Endothelial cell of umbilical vein (primary cell): Measurements from ENCODE around the gene WAC. TPM values are rescaled to one million over a fixed set of nuclear protein-coding genes. Genes with fewer than 3 reads are reported as not detected.
"Not testable (repeated sequence)": the region's sequence is repeated elsewhere in the genome, so short reads cannot be mapped to it uniquely, and the experiment has no call there.

Experiments
- BruUV-seq: library from RNA; stranded (reverse); fragments of 400-500 nt; replicated peaks from 2 replicates; lab custom pipeline; 2021; lab: Mats Ljungman, UMichigan
- CTCF ChIA-PET: fragments of 300-600, 350-600 bp; sonication (Branson Sonifier 250); formaldehyde crosslinking; loops from one replicate; lab custom pipeline; 2021; ENCODE audit warnings: antibody characterized with exemption, inconsistent platforms; lab: Charles Lee
- POLR2A ChIA-PET: fragments of 300-600, 350-600 bp; sonication (Branson Sonifier 250); formaldehyde crosslinking; loops from one replicate; lab custom pipeline; 2021; ENCODE audit warnings: antibody characterized with exemption, inconsistent platforms; lab: Charles Lee
- DNase-seq: peaks from one replicate; pipeline ENCODE4 v3.0.0-alpha.2; 2011; ENCODE audit warnings: low read depth, low spot score
- FAIRE-seq: peaks from 2 replicates; lab custom pipeline; 2011; peaks lifted over from hg19 to GRCh38; lab: Jason Lieb, UNC
- H2AFZ ChIP-seq: 2 replicates; pipeline ENCODE4 v1.6.0; 2012; ENCODE audit warnings: low read depth, low read length, control low read depth, inconsistent platforms
- H3K27ac ChIP-seq: 2 replicates; pipeline ENCODE4 v1.5.1; 2011; ENCODE audit warnings: low read depth, mild to moderate bottlenecking, control low read depth, low read length, moderate library complexity; ENCODE audit not compliant: insufficient read depth
- H3K27me3 ChIP-seq, 2 experiments: 2 replicates each; pipeline versions ENCODE4 v1.6.0 to v1.6.1; 2011; ENCODE audit warnings: low read length in 2 of 2, mixed read lengths in 1 of 2; ENCODE audit not compliant: control insufficient read depth in 2 of 2, insufficient read depth in 2 of 2
- H3K36me3 ChIP-seq, 2 experiments: 2 replicates in 1 of 2; 3 replicates in 1 of 2; pipeline ENCODE4 v1.5.1; 2011; ENCODE audit warnings: low read length in 2 of 2, mild to moderate bottlenecking in 1 of 2, moderate library complexity in 1 of 2; ENCODE audit not compliant: control insufficient read depth in 2 of 2, insufficient read depth in 2 of 2; ENCODE audit errors: extremely low read depth in 1 of 2
- H3K4me1 ChIP-seq: 3 replicates; pipeline ENCODE4 v1.5.1; 2011; ENCODE audit warnings: mild to moderate bottlenecking, low read length; ENCODE audit not compliant: control insufficient read depth, insufficient read depth; ENCODE audit errors: extremely low read depth
- H3K4me2 ChIP-seq: 2 replicates; pipeline ENCODE4 v1.6.1; 2011; ENCODE audit warnings: low read length, control low read depth, mixed read lengths; ENCODE audit not compliant: insufficient read depth
- H3K4me3 ChIP-seq, 3 experiments: fragments of 200-600 bp in 1 of 3; sonication (generic), shearing (Covaris generic) in 1 of 3; replicated peaks in 1 of 3; 2 replicates each; pipeline ENCODE4 v1.5.1; 2011 to 2016; ENCODE audit warnings: control low read depth in 3 of 3, low read length in 3 of 3, mild to moderate bottlenecking in 2 of 3, inconsistent platforms in 1 of 3, low read depth in 1 of 3, moderate library complexity in 1 of 3; ENCODE audit not compliant: insufficient read depth in 1 of 3
- H3K79me2 ChIP-seq: 2 replicates; pipeline ENCODE4 v1.6.0; 2012; ENCODE audit warnings: low read length, inconsistent platforms; ENCODE audit not compliant: control insufficient read depth, insufficient read depth
- H3K9ac ChIP-seq: replicated peaks from 2 replicates; pipeline ENCODE3; 2011; ENCODE audit warnings: low read length, control low read depth; ENCODE audit not compliant: insufficient read depth; ENCODE audit errors: extremely low read depth
- H3K9me1 ChIP-seq: replicated peaks from 3 replicates; pipeline ENCODE4 v1.6.0; 2011; ENCODE audit warnings: mild to moderate bottlenecking, low read length; ENCODE audit not compliant: control insufficient read depth, insufficient read depth; ENCODE audit errors: extremely low read depth
- H3K9me3 ChIP-seq: replicated peaks from 2 replicates; pipeline ENCODE4 v1.5.1; 2012; ENCODE audit warnings: low read length, inconsistent platforms; ENCODE audit not compliant: control insufficient read depth, insufficient read depth
- H4K20me1 ChIP-seq: replicated peaks from 2 replicates; pipeline ENCODE3; 2011; ENCODE audit warnings: mild to moderate bottlenecking, low read length; ENCODE audit not compliant: control insufficient read depth, insufficient read depth; ENCODE audit errors: extremely low read depth
- CTCF ChIP-seq, 2 donors: IDR thresholded peaks; 1 replicate in 1 of 2; 2 replicates in 1 of 2; pipeline ENCODE4 v1.5.1; 2011; ENCODE audit warnings: low read length in 2 of 2, mild to moderate bottlenecking in 2 of 2, moderate library complexity in 2 of 2, control low read depth in 1 of 2, inconsistent platforms in 1 of 2, low read depth in 1 of 2; ENCODE audit not compliant: insufficient read depth in 1 of 2; ENCODE audit errors: extremely low read depth in 1 of 2
- FOS ChIP-seq: IDR thresholded peaks from 2 replicates; pipeline ENCODE4 v1.6.1; 2011; ENCODE audit warnings: mild to moderate bottlenecking, low read length, moderate library complexity, borderline replicate concordance; ENCODE audit not compliant: insufficient read depth
- MAX ChIP-seq: IDR thresholded peaks from 2 replicates; pipeline ENCODE4 v1.6.1; 2011; ENCODE audit not compliant: insufficient read depth, insufficient read length
- dilution Hi-C: fragments of 300-500 bp; cut with MboI; formaldehyde crosslinking; loops from one replicate; pipeline ENCODE4 v1.15.0; 2019; ENCODE audit warnings: low sequenced_read_pairs; ENCODE audit not compliant: extremely low pct_ligation_motif_present
- intact Hi-C: fragments of 100-400 bp; cut with micrococcal nuclease; formaldehyde crosslinking; loops from one replicate; pipeline ENCODE4 v1.10.0; 2022
- polyA plus RNA-seq, 4 experiments: library from polyadenylated mRNA; depleted of rRNA in 3 of 4; stranded (reverse) in 3 of 4; unstranded in 1 of 4; fragments of >200 nt; gene quantifications; 2 replicates each; pipeline versions ENCODE4 v1.2.1 to v1.2.3, GENCODE V29; 2011 to 2012; ENCODE audit warnings: missing spikeins in 1 of 4
- total RNA-seq: library from RNA; stranded (reverse); gene quantifications from 2 replicates; pipeline ENCODE4 v1.2.3, GENCODE V29; 2021

The WAC gene
- total and polyA plus RNA-seq, 2 donors (not counting 3 experiments of a cell fraction or from before 2014, with no cell fraction given): 49.2 to 101 TPM

GRCh38 chr10:28520346-28520745 is 12.6 kb upstream of the WAC start:
- Histone ChIP-seq H3K9me1 (no peaks in the 10 kb centered on the region), H3K4me3 (no peak overlapping the region), H4K20me1 (no peaks in the 10 kb centered on the region), H3K4me1 (no peaks in the 10 kb centered on the region), H3K79me2 (no peaks in the 10 kb centered on the region), H3K4me2 (no peak overlapping the region), H2AFZ (no peak overlapping the region), H3K27me3 (peaks cover 0 to 2% of the 10 kb centered on the region in 2 experiments), H3K36me3 (peaks cover 3 to 4% of the 10 kb centered on the region in 2 experiments), H3K27ac (no peak overlapping the region), H3K9me3 (no peaks in the 10 kb centered on the region), H3K9ac (no peak overlapping the region)
- no TSS peak for BruUV-seq
- no peak for FAIRE-seq
- intact Hi-C loops: no loop called here
- no peak for DNase-seq
- POLR2A ChIA-PET: no interaction called here
- dilution Hi-C loops: no loop called here
- CTCF ChIA-PET: no interaction called here
- TF ChIP-seq FOS (no peak), CTCF (IDR thresholded peaks at IDR 0.05; ENCODE audit: extremely low read depth in 1 of 2, insufficient read depth in 1 of 2, low read depth in 1 of 2, low read length in 2 of 2) (no peak), MAX (no peak)

GRCh38 chr10:28520828-28521227 is 12.1 kb upstream of the WAC start:
- dilution Hi-C loops, POLR2A ChIA-PET, intact Hi-C loops, H3K4me3 ChIP-seq, H3K9me1 ChIP-seq, H3K36me3 ChIP-seq, CTCF ChIA-PET, H4K20me1 ChIP-seq, H3K9ac ChIP-seq, H3K4me1 ChIP-seq, H3K27ac ChIP-seq, H3K9me3 ChIP-seq, DNase-seq, FAIRE-seq, H2AFZ ChIP-seq, BruUV-seq, H3K27me3 ChIP-seq, H3K4me2 ChIP-seq, H3K79me2 ChIP-seq: not testable (repeated sequence)

- FAIRE-seq, H3K9ac ChIP-seq, POLR2A ChIA-PET, H2AFZ ChIP-seq, H3K4me2 ChIP-seq, H3K4me1 ChIP-seq, H3K4me3 ChIP-seq, DNase-seq, BruUV-seq, H3K36me3 ChIP-seq, CTCF ChIA-PET, H3K27ac ChIP-seq, H3K27me3 ChIP-seq, H3K9me3 ChIP-seq, H3K79me2 ChIP-seq, dilution Hi-C loops, H3K9me1 ChIP-seq, H4K20me1 ChIP-seq, intact Hi-C loops: not testable (repeated sequence)
Observed at GRCh38 chr10:28521961-28522360, 11.0 kb upstream of the WAC start.
